ENCODE results near the gene HACE1.

The HACE1 gene

GRCh38 chr6:104736545-104736944 is 123.2 kb downstream of the HACE1 start:
- no peak for DNase-seq

- DNase-seq, result no peak
Observed at GRCh38 chr6:104730450-104730849, 129.3 kb downstream of the HACE1 start.

DNA sequence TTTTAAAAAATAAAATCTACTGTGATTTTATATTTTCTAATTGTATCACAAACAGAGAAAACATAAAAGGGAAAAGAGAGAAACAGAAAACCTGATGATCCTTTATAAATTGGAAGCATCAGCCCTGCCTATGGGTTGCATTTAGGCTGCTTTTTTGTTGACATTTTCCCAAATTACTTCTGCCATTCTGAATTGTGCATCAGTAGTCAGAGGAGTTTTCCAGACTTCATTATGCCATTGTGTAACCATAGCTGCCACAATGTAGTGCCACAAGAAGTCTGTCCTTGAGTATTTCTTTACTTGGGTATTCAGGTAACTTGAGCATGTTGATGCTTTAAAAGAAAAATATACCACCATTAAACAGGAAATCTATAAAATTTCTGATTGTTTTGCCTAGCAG is 130.3 kb downstream of the HACE1 start:
- DNase-seq, result no peak

- no peak for DNase-seq
Observed at GRCh38 chr6:104728448-104728847, 131.3 kb downstream of the HACE1 start.

GRCh38 chr6:104718672-104719071 is 141.0 kb downstream of the HACE1 start:
- DNase-seq, result no peak

DNA sequence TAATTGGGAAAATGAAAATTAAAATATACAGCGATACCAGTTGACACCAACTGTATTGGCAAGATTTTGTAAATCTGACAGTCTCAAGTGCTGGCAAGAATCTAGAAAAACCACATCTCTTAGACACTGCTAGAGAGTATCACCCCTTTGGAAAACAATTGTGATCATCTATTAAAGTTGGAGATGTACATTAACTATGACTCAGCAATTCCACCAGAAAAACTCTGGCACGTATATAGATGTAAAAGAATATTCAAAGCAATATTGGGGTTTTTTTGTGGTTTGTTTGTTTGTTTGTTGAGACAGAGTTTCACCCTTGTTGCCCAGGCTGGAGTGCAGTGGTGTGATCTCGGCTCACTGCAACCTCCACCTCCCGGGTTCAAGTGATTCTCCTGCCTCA is 142.9 kb downstream of the HACE1 start:
- DNase-seq, result no peak

DNA sequence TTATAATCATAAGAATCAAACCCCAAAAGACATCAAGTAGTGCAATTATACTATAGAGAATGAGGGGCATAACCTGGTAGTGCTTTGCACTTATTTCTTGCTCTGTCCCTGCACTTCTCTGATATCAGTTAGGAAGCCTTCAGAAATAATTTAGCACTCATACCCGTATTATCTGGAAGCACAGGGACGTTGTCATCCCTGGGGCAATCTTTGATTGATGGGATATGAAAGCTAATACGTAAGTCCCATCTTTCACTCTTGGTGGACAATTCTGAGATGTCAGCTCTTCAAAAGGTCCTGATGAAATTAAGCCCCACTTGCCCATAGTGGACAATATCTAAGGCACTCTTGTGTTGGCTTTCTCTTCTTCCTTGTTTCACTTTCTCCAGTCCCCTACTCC is 144.9 kb downstream of the HACE1 start:
- DNase-seq, result no peak

GRCh38 chr6:104713982-104714381 is 145.7 kb downstream of the HACE1 start:
- DNase-seq, result no peak

DNA sequence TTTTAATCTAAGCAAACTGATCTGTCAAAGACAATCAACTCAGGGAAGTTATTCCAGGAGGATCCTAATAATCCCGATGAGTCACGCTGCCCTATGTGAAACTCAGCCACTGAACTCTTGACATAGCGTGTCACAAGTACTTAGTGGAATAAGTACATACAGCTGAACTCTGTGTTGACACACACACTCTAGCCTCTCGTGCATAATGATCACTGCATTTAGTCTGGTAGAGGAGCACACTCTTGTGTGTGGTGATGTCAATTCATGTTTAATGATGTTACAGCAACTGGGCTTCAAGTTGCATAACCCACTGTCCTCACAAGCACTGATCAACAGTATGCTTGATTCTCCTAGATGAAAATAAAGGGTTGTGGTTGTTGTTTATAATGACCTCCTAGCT is 148.3 kb downstream of the HACE1 start:
- no peak for DNase-seq

- no peak for DNase-seq
Observed at GRCh38 chr6:104710543-104711335, 149.0 kb downstream of the HACE1 start.

GRCh38 chr6:104705916-104706442 is 153.7 kb downstream of the HACE1 start:
- no peak for DNase-seq

GRCh38 chr6:104705095-104705707 is 154.5 kb downstream of the HACE1 start:
- DNase-seq, result peak; percentile 62

GRCh38 chr6:104704191-104704590 is 155.5 kb downstream of the HACE1 start:
- DNase-seq, result no peak

DNA sequence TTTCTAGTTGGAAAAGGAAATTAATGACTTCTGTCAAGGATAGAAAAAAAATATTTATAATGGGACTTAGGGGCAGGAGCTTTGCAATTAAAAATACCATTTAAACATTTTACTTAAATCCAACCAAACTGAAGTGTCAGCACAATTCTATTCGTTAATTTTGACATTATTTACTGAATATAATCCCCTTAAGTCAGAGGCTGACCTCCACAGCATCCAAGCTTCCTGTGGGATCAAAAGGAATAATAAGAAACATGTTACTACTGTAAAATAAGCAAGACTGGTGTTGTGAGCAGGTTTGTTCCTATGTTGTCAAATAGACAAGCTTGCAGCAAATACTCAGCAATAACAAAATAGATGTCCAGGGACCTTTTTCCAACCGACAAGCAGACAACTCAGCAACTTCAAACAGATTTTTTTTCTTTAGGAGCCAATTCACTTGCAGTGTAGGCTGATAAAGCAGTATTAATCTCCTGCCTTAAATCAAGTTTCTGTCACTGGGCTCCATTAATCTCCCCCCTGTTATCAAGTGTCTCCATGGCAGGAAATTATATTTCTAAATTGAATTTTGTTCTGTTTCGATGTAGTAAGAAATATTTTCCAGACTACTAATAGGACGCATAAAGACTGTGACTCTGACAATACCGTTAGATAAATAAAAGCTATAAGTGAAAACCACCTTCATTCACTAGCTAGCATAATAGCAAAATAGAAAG is 157.4 kb downstream of the HACE1 start:
- DNase-seq, result no peak

DNA sequence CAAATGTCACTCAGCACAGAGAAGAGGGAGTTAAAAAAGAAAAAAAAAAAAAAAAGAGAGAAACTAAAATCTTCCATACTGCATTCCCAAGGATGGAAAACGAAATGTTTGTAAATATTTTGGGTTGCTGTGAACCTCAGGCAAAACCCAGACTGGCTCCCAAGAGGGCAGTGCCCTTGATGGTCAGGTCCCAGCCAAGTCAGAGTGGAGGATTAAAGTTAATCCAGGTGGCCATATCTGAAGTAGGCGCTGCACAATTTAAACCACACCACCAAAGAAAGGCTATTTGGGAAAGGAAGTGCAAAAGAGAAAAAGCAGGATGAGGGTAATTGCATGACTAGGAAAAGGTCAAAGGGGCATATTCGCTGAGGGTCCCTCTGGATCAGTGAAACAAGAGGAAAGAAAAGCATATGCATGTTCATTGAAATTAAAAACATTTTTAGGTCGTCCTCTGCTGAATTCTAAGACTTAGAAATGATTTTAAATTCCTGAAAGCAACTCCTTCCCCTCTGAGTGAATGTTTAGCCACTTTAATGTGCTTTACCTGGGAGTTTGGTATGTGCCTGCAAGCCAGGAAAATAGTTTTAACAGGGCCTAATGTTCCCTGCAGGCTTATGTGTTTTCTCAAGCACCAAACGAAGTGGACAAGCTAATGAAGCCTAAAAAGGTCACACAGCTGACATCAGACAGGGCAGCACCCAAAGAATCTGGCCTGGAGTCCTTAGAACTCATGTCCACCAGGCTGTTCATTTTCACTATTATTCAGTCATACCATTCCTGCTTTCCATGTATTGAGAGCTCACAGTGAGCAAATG is 159.1 kb downstream of the HACE1 start:
- no peak for DNase-seq

- no peak for DNase-seq
Observed at GRCh38 chr6:104699593-104700329, 160.0 kb downstream of the HACE1 start.

DNA sequence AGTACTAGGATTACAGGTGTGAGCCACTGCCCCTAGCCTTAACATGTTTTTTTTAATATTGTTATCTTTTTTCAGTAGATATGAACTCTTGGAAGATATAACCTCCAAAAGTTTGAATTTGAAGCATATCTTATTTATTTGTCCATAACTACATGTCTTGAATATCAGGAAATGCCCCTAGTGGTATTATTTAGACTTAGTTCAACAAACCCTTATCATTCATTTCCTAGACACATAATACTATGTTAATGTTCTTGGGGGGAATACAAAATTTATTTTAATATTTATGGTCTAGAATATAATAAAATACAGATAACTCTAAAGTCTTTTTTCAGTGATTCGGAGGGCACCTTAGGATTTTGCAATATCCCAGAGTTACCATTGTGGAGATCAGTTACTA is 160.7 kb downstream of the HACE1 start:
- DNase-seq, result no peak

GRCh38 chr6:104692008-104692407 is 167.7 kb downstream of the HACE1 start:
- no peak for DNase-seq

DNA sequence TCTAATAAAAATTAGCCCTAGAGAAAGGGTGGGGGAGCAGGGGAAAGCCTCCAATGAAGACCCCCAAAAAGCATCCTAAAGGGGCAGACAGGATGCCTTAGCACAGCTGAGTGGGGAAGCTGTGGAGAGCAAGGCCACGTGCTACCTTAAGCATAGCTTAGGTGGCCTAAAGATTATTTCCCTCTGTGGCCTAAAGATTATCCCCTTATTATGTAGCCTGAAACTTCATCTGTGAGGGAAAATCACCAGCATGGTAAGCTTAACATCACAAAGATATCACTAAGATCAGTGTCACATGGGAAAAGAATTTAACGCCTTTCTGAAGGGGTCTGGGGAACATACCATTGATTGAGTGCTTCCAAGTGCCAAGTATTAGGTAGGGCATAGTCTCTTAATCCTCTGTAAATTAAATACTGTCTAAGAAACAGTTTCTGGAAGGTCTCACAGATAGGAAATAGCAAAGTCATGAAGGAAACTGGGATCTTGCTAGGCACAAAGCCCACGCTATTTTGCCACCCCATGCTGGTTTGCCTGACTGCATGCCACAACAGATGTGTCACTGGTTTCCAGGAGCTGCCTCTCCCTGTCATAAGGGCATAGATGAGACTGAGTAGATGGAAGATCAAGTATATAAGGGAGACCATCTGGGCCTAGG is 170.0 kb downstream of the HACE1 start:
- no peak for DNase-seq

DNA sequence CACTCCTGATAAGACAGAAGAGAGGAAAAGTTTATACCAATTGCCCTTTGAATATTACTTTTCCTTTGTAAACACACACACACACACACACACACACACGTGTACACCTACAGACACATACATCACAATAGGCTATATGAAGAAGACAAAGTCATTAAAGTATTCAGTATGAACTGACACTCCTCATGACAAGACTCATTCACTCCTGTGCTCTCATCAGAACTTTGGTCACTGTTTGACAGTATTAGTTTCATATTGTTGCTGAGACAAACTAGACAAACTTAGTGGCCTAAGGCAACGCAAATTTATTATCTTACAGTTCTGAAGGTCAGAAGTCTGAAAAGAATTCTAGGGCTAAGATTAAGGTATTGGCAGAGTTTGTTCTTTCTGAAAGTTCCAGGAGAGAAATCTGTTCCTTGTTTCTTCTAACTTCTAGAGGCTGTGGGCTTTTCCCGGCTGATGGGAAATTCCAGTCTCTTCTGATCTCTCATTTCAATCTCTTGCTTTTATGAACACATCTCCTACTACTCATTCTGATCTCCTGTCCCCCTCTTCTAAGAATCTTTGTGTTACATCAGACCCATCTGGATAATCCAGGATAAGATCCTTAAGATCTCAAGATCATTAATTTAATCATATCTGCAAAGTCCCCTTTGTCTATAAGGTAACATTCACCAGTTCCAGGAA is 171.3 kb downstream of the HACE1 start:
- no peak for DNase-seq

Data from central memory CD4-positive, alpha-beta T cell (primary cell).